ENCODE data around the gene TTC12.

DNA sequence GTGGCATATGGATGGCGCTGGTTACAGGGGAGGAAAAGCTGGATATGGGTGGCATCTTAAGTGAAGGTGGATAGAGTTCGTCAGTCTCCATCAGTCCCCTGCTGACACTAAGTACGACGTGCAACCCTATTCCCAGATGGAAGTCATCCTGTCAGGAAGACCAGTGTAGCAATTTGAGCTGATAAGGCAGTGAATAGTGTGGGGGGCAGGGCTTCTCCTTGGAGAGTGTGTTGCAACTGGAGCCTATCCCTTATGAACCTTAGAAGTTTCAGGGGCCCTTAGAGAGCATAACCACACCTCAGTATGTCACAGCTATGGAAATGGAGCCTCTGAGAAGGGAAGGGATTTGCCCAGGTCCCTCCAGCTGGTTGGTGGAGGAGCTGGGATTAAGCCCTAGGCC lies 37.1 kb downstream of the TTC12 start:
- TF ChIP-seq, protein P1, sequence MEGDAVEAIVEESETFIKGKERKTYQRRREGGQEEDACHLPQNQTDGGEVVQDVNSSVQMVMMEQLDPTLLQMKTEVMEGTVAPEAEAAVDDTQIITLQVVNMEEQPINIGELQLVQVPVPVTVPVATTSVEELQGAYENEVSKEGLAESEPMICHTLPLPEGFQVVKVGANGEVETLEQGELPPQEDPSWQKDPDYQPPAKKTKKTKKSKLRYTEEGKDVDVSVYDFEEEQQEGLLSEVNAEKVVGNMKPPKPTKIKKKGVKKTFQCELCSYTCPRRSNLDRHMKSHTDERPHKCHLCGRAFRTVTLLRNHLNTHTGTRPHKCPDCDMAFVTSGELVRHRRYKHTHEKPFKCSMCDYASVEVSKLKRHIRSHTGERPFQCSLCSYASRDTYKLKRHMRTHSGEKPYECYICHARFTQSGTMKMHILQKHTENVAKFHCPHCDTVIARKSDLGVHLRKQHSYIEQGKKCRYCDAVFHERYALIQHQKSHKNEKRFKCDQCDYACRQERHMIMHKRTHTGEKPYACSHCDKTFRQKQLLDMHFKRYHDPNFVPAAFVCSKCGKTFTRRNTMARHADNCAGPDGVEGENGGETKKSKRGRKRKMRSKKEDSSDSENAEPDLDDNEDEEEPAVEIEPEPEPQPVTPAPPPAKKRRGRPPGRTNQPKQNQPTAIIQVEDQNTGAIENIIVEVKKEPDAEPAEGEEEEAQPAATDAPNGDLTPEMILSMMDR (optimal IDR thresholded peaks at IDR 0.05 in 1 of 3, IDR thresholded peaks at IDR 0.05 in 1 of 3, conservative IDR thresholded peaks at IDR 0.05 in 1 of 3; ENCODE audit: extremely low read depth in 1 of 3, insufficient read depth in 2 of 3, low read length in 3 of 3) = no peak
- no peak for TF ChIP-seq EZH2 (IDR thresholded peaks at IDR 0.05; ENCODE audit: low read length)

Data from keratinocyte (primary cell).